GM12874 (cell line): ENCODE data around the gene TRIM28.

Source experiments
- CTCF ChIP-seq: IDR thresholded peaks from 2 replicates; pipeline ENCODE4 v1.5.1; 2011; ENCODE audit warnings: low read depth, mild to moderate bottlenecking, control low read depth, low read length, moderate library complexity; ENCODE audit not compliant: insufficient read depth

Gene TRIM28

GRCh38 chr19:58521651-58522050 lies 22.2 kb upstream of the TRIM28 start:
- no peak for TF ChIP-seq CTCF

- no peak for TF ChIP-seq CTCF
Observed at GRCh38 chr19:58522709-58523108, 21.2 kb upstream of the TRIM28 start.

GRCh38 chr19:58529405-58529804 lies 14.5 kb upstream of the TRIM28 start:
- TF ChIP-seq CTCF: no peak

- TF ChIP-seq CTCF: no peak
Observed at GRCh38 chr19:58531034-58531840, 12.6 kb upstream of the TRIM28 start.

- TF ChIP-seq CTCF: no peak
Observed at GRCh38 chr19:58535857-58536256, 8.0 kb upstream of the TRIM28 start.

GRCh38 chr19:58536852-58537798 lies 6.7 kb upstream of the TRIM28 start:
- no peak for TF ChIP-seq CTCF
